ENCODE results near the gene RTKN. TPM values are rescaled to one million over a fixed set of nuclear protein-coding genes. Genes with fewer than 3 reads are reported as not detected.

The RTKN gene
- total RNA-seq, 1 experiment from 2014 or later = 87.1 TPM

DNA sequence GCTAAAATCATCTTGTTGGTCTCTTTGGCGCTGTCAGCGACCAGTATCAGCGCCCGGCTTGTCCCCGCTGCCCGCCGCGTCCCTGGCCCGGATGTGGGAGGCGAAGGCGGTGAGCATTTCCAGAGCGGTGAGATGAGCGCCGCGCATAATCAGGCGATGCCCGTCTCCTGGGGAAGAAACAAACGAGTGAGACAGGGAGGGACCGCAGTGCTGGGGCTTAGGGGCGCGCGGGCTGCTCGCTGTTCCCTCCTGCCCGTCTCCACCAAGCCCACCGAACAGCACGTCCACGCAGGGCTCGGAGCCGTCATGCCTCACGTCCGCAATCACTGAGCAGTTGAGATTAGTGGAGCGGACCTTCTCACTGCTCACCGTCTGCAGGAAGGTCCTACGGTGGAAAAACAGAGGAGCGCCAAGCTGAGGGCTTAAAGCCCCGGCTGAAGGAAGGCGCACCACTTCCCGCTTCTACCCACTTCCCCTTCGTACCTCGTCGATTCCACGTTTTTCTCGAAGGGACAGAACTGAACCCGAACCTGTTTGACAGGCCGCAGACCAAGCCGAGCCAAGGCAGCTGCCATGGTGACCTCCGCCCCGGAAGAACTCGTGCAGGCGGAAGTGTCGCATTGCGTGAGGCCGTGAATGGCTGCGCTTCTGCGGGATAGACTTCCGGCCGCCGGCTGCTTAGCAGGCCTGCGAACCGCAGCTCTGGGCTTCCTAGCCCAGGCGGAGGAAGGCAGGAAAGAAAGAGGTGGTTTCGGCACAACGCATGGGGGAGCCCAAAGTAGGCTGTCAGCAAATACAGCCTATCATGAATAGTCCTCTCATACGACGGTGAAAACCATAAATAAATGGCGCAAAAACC is 30.6 kb upstream of the RTKN start, which contains the start of gene MRPL53:
MRPL53 (minus strand) TSS at position 595 of the 859 bp plus-strand sequence; CDS start at position 575, 20 bp downstream.
- H2BK15ac ChIP-seq (ENCODE audit: low read depth, low read length) = no peak within 1 kb of the TSS
- no peak within 1 kb of the TSS for H3K23ac ChIP-seq (ENCODE audit: insufficient read length, low read depth, low read length)
- H2BK12ac ChIP-seq (ENCODE audit: insufficient read length, low read depth, low read length) = no peak within 1 kb of the TSS
- no peak within 1 kb of the TSS for H4K8ac ChIP-seq (replicated peaks; ENCODE audit: insufficient read length, low read depth, low read length)
- no peak within 1 kb of the TSS for H4K91ac ChIP-seq (ENCODE audit: insufficient read length, low read depth, low read length)
- no peaks in the 10 kb centered on the region; a peak in 1 of 5 replicates for H3K9me3 Mint-ChIP-seq
- H3K36me3 Mint-ChIP-seq (ENCODE audit: insufficient read depth in 1 of 3, low read depth in 3 of 3) = peaks cover 12 to 22% (median 19%) of the 10 kb centered on the region in 3 experiments
- DNase-seq = peak; percentile 94
- peak within 1 kb of the TSS; percentile 41 for H3K18ac ChIP-seq (ENCODE audit: insufficient read length, low read depth, low read length)
- no CpG with 5 or more reads among the region's 66 CpGs for WGBS (ENCODE audit: extremely low coverage, insufficient read length, low lambda C conversion rate)
- H3K4me1 ChIP-seq (ENCODE audit: insufficient read depth, low read length) = no peaks in the 10 kb centered on the region
- H2BK120ac ChIP-seq (ENCODE audit: low read depth, low read length, poor library complexity, severe bottlenecking) = no peak within 1 kb of the TSS
- peak within 1 kb of the TSS; percentile 82 for H3K4me2 ChIP-seq (ENCODE audit: insufficient read depth, insufficient read length, low read length)
- peaks cover 3% of the 10 kb centered on the region for H3K27me3 Mint-ChIP-seq (ENCODE audit: low read depth)
- peaks cover 11 to 12% of the 10 kb centered on the region in 2 experiments for H3K4me1 Mint-ChIP-seq
- no peak within 1 kb of the TSS for H2AFZ ChIP-seq (ENCODE audit: low read length)
- H3K23me2 ChIP-seq (ENCODE audit: insufficient read length, low read depth, low read length, poor library complexity, severe bottlenecking) = peaks cover 8% of the 10 kb centered on the region
- no peaks in the 10 kb centered on the region for H4K20me1 ChIP-seq (ENCODE audit: control insufficient read depth, insufficient read depth, insufficient read length)
- H3K4ac ChIP-seq (ENCODE audit: low read depth, low read length) = no peak within 1 kb of the TSS
- peak within 1 kb of the TSS; percentile 45; the same call in 1 of the 2 replicates for H3K14ac ChIP-seq (ENCODE audit: insufficient read depth, low read length)
- H3K27ac Mint-ChIP-seq = peak within 1 kb of the TSS; percentile 98 to 99 (median 98)
- H2BK5ac ChIP-seq (ENCODE audit: insufficient read length, low read length) = no peak within 1 kb of the TSS
- no peak within 1 kb of the TSS for H2BK20ac ChIP-seq (ENCODE audit: low read depth, low read length, poor library complexity, severe bottlenecking)
- H3K9ac ChIP-seq (ENCODE audit: extremely low read depth, insufficient read length, low read length) = peak within 1 kb of the TSS; percentile 71
- TF ChIP-seq, protein P1, sequence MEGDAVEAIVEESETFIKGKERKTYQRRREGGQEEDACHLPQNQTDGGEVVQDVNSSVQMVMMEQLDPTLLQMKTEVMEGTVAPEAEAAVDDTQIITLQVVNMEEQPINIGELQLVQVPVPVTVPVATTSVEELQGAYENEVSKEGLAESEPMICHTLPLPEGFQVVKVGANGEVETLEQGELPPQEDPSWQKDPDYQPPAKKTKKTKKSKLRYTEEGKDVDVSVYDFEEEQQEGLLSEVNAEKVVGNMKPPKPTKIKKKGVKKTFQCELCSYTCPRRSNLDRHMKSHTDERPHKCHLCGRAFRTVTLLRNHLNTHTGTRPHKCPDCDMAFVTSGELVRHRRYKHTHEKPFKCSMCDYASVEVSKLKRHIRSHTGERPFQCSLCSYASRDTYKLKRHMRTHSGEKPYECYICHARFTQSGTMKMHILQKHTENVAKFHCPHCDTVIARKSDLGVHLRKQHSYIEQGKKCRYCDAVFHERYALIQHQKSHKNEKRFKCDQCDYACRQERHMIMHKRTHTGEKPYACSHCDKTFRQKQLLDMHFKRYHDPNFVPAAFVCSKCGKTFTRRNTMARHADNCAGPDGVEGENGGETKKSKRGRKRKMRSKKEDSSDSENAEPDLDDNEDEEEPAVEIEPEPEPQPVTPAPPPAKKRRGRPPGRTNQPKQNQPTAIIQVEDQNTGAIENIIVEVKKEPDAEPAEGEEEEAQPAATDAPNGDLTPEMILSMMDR (conservative IDR thresholded peaks at IDR 0.05) = 0 out of 3 replicates have a peak, but pooled peaks have one; percentile 21
- peak within 1 kb of the TSS; percentile 96 to 98 for H3K4me3 Mint-ChIP-seq
- no peak within 1 kb of the TSS for H3T11ph ChIP-seq (ENCODE audit: low read length)
- no peaks in the 10 kb centered on the region for H3K9me3 ChIP-seq (ENCODE audit: control insufficient read depth, low read depth, low read length)
- no peaks in the 10 kb centered on the region for H3K79me2 ChIP-seq (ENCODE audit: insufficient read depth, low read length)
- peak within 1 kb of the TSS; percentile 83 for H3K27ac ChIP-seq (ENCODE audit: insufficient read length, low read depth, low read length)
- peak within 1 kb of the TSS; percentile 37 for H4K5ac ChIP-seq (ENCODE audit: insufficient read length, low read depth, low read length)
- H2AK5ac ChIP-seq (ENCODE audit: insufficient read length, low read length) = no peak within 1 kb of the TSS
- H3K27me3 ChIP-seq (ENCODE audit: insufficient read depth, low read length) = no peaks in the 10 kb centered on the region
- no peaks in the 10 kb centered on the region for H3K79me1 ChIP-seq (ENCODE audit: insufficient read depth, low read depth, low read length, poor library complexity, severe bottlenecking)
- no peak within 1 kb of the TSS for H3K56ac ChIP-seq (ENCODE audit: insufficient read length, low read depth, low read length)
